CD1c-positive myeloid dendritic cell (primary cell): ENCODE data around the gene PRXL2A.
"Not testable (repeated sequence)": the region's sequence is repeated elsewhere in the genome, so short reads cannot be mapped to it uniquely, and the experiment has no call there.

Source experiments
- DNase-seq: peaks from one replicate; pipeline ENCODE4 v3.0.0-alpha.2; 2016; ENCODE audit errors: extremely low spot score

The PRXL2A gene

DNA sequence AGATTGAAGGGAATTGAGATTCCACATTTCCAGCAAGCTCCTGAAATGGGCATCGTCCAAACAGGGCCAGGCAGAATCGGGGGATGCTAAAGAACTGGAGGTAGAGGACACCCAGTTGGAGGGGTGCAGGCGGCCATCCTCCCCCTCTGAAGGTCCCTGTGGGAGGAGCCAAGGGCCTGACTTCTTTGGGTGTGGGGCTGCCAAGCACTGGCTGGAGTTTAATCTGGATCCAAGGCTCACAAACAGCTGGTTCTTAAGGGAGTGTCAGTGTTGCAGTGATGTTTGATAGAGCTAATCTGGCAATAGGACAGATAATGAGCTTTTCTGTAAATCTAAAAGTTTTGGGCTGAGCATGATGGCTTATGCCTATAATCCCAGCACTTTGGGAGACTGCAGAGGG lies 66.6 kb downstream of the PRXL2A start:
- DNase-seq: no peak

DNA sequence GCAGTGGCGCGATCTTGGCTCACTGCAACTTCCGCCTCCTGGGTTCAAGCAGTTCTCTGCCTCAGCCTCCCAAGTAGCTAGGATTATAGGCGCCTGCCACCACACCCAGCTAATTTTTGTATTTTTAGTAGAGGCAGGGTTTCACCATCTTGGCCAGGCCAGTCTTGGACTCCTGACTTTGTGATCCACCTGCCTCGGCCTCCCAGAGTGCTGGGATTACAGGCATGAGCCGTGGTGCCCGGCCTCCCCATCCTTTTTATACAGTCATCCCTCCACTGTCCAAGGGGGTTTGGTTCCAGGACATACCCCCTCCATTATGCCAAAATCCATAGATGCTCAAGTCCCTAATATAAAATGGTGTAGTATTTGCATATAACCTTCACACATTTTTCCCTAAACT lies 67.3 kb downstream of the PRXL2A start:
- not testable (repeated sequence) for DNase-seq

DNA sequence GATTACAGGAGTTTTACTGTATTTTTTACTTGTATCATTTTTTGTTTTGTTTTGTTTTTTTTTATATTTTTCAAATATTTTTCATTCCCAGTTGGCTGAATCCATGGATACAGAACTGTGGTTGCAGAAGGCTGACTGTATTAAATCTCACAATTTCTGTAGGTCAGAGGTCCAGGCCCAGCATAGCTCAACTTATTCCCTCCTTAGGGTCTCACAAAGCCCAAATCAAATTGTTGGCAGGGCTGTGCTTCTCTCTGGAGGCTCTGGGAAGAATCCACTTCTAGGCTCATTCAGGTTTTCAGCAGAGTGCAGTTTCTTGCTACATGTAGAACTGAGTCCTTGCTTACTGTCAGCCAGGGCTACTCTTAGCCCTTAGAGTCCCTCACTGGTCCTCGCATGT lies 68.3 kb downstream of the PRXL2A start:
- DNase-seq: no peak

DNA sequence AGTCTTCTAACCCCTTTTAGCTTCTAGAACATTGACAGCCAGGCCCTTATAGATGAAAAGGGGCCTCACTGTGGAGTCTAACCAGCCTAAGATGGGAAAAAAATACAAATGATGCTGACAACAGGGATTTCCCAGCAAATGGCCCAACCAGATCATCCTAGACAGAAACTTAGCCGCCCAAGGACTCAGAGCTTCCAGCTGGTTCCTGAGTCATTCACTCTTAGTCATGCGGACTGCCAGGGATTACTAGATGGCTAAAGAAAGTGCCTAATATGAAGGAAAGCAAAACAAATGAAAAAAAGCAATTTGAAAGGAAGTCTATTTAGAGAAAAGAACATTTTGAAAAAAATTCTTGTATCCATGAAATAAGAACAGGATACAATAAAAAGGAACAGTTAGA lies 69.5 kb downstream of the PRXL2A start:
- peak; percentile 59 for DNase-seq

DNA sequence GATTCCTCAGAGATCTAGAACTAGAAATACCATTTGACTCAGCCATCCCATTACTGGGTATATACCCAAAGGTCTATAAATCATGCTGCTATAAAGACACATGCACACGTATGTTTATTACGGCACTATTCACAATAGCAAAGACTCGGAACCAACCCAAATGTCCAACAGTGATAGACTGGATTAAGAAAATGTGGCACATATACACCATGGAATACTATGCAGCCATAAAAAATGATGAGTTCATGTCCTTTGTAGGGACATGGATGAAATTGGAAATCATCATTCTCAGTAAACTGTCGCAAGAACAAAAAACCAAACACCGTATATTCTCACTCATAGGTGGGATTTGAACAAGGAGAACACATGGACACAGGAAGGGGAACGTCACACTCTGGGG lies 72.0 kb downstream of the PRXL2A start:
- DNase-seq: not testable (repeated sequence)

DNA sequence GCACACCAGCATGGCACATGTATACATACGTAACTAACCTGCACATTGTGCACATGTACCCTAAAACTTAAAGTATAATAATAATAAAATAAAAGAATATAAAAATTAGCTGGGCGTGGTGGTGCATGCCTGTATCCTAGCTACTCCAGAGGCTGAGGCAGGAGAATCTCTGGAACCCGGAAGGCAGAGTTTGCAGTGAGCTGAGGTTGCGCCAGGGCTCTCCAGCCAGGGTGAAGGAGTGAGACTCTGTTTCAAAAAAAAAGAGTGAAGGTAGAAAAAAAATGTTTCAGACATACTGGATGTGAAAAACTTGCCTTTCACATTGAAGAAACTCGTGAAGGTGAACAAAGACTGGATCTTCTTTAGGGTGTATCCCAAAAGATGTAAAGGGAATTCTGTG lies 72.5 kb downstream of the PRXL2A start:
- DNase-seq: no peak

DNA sequence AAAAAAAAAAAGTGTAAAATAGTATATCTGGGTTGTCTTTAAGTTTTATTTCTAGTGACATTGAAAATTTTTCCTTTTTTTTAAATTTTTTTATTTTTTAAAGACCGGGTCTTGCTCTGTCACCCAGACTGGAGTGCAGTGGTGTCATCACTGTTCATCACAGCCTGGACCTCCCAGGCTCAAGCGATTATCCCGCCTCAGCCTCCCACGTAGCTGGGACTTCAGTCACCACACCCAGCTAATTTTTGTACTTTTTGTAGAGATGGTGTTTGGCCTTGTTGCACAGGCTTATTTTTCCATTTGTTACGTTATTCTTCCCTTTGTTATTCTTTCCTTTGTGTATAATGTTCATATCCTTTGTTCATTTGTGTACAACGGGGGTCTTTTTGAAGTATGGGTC lies 75.9 kb downstream of the PRXL2A start:
- DNase-seq: no peak

DNA sequence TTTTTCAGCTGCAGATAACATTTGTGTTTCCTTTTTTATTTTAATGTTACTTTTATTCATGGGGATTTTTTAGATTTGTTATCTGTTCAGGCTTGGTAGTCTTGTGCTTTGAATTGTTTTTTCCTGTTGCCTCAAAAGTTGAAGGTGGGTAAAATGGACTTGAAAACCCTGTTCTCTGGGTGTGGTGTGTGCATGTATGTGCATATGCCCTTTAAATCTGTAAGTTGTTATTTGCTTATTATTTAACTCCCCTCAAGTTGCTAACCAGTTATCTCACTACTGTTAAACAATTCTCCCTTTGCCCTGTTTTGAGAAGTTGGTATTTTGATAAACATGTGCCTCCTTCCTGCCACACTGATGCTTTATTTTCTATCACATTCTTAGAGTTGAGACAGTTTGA lies 76.3 kb downstream of the PRXL2A start:
- DNase-seq: no peak

DNA sequence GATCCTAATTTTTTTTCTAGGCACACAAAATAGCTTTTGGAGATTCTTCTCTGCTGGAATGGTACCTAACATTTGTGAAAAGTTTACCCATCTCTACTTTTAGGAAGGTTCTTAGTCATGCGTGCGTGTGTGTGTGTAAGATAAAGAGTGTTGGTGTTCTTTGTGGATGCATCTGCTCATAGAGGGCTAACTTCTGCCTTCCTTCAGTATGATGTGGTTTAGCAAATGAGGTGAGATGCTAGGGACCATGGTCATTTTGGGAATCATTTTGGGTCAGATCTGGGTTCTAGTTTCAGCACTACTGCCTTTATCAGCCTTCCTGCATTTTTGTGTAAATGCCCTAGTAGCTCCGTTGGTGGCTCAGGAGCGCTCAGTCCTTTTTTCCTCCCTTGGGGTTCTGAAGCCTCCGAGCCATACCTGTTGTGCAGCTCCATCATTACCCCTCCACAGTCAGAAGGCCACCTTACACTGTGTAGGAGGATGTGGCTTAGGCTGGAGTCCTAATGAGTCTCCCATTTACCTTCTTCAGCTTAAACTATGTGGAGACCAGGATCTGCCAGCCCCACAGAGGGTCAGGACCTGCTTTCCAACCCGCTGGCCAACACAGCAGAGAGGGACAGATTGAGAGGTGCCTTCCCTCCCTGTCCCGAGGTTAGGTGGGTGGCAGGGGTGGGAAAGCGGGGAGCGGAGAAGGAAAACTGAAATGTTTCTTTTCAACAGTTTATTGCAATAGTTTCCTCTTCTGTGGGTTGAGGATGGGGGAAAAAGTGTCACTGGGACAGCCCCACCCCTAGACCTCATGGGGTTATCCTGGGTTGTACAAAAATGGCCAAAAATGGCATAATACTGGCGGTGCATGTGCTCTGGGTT lies 77.0 kb downstream of the PRXL2A start:
- DNase-seq: no peak

DNA sequence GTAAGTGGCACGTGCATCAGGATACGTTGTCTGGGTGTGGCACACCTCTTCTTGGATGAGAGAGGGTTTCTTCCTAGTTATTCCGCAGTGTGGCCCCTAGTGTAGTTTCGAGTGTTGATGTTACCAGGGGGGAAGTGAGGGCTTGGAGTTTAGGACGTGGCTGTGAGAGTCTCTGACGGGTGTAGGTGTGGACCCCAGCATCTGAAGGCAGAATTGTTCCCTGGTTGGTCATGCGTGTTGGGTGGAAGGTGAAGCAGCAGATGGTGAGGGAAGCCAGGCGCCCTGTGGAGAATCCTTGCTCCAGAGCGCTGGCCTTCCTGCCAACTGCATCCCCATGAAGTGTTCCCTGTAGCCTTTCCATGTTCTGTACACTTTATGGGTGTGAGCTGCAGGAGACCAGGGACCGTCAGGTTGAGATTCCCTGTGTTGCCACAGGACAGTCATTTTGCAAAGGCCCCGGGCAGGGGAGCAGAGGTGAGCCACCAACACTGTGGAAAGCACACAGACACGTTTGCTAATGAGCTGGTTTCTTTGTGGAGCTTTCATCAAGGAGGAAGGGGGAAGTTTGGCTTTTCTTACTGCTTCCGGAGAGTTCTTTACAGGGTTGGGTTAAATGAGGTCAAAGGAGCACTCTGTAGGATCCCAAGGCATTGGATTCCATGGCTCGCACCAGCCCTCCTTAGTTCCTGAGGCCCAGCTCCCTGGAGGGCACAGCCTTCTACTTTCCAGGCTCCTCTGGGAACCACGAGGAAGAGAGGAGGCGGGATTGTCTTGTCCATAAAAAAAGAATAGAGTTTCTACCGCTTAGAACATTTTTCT lies 77.8 kb downstream of the PRXL2A start:
- peak; percentile 71 for DNase-seq
